ENCODE data around the gene EIF5A. TPM values are rescaled to one million over a fixed set of nuclear protein-coding genes. Genes with fewer than 3 reads are reported as not detected.

Gene EIF5A
- total RNA-seq, 4 donors from 2014 or later, result 145 to 214 (median 204) TPM

DNA sequence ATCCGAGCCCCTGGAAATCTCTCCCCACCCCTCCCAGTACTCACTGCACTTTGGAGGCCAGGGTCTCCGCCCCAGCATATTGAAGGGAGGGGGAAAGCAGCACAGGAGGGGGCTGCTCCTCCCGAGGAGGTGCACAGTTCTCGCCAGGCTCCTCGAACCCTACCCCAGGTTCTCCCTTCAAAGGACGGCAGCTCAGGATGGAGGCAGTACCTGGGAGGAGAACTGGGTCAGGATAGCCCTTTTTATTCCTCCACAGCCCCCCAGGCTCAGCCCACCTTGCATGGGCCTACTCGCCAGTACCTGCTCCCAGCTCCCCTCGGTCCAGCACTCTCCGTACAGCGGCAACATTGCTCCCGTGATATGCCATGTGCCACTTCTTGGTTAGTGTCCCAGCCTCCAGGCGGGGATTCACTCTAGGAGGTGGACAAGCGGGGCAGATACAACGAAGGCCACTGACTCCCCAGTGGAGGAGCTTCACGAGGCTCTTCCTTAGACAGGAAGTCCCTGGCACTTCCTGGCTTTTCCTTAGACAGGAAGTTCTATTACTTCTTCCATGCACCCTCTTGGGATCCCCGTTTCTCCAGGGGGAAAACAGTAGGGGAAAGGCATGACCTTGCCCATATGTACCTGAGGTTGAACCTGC is 9.9 kb downstream of the EIF5A start:
- Histone ChIP-seq H3K4me1 (peaks cover 30 to 36% (median 34%) of the 10 kb centered on the region in 4 donors), H3K9me3 (no peaks in the 10 kb centered on the region), H3K4me3 (no peak overlapping the region), H3K27me3 (no peaks in the 10 kb centered on the region), H3K36me3 (peaks cover 58 to 86% (median 73%) of the 10 kb centered on the region in 4 donors), H3K27ac (replicated peaks in 1 of 4) (no peak overlapping the region)
- no peak for TF ChIP-seq POLR2A (IDR thresholded peaks at IDR 0.05; ENCODE audit: low read depth)
- TF ChIP-seq POLR2AphosphoS5 (IDR thresholded peaks at IDR 0.05), result no peak
- TF ChIP-seq EP300 (IDR thresholded peaks at IDR 0.05), result no peak
- TF ChIP-seq, protein P1, sequence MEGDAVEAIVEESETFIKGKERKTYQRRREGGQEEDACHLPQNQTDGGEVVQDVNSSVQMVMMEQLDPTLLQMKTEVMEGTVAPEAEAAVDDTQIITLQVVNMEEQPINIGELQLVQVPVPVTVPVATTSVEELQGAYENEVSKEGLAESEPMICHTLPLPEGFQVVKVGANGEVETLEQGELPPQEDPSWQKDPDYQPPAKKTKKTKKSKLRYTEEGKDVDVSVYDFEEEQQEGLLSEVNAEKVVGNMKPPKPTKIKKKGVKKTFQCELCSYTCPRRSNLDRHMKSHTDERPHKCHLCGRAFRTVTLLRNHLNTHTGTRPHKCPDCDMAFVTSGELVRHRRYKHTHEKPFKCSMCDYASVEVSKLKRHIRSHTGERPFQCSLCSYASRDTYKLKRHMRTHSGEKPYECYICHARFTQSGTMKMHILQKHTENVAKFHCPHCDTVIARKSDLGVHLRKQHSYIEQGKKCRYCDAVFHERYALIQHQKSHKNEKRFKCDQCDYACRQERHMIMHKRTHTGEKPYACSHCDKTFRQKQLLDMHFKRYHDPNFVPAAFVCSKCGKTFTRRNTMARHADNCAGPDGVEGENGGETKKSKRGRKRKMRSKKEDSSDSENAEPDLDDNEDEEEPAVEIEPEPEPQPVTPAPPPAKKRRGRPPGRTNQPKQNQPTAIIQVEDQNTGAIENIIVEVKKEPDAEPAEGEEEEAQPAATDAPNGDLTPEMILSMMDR (IDR thresholded peaks at IDR 0.05), result no peak
- no peak for DNase-seq (ENCODE audit: extremely low spot score)
- intact Hi-C loops (cut with DNase I), result no loop called here
- WGBS, result 85% methylated on average over 16 of the region's 16 CpGs

DNA sequence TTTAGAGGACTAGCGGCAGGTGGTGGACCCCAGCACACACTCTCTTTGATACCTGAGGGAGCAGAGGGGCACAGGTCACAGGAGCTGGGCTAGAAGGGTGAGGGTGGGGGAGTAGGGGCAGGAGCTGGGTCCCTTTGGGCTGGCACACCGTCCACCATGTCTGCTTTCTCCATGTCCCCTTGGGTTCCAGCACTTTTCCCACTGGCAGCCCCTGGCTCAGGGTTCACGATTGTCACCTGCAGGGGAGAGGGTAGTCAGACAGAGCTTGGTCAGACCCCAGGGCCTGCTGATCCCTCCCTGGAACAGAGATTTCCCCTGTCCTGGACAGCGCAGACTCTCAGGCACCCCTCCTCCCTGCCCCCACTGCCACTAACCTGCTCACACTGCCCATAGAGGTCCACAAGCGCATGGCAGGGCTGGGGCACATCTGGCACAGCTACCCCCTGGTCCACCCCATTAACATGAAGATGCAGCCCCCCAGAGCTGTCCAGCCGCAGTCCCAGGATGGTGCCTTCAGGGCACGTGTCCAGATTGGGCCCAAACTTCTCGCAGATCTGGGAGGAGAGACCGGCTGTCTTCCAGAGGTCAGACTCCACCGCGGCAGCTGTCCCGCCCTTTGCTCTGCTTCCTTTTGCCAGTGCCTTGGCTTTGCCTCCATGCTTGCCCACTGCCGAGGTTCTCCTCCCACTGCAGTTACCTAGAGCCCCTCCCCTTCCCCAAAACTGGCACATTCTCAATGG is 10.9 kb downstream of the EIF5A start:
- no peak overlapping the region for H3K27ac ChIP-seq (replicated peaks in 1 of 4)
- no peaks in the 10 kb centered on the region for H3K27me3 ChIP-seq
- H3K4me1 ChIP-seq, result peaks cover 20 to 25% (median 24%) of the 10 kb centered on the region in 4 donors
- no peak overlapping the region for H3K4me3 ChIP-seq
- intact Hi-C loops (cut with DNase I), result no loop called here
- no peak for TF ChIP-seq POLR2AphosphoS5 (IDR thresholded peaks at IDR 0.05)
- TF ChIP-seq EP300 (IDR thresholded peaks at IDR 0.05), result no peak
- TF ChIP-seq, protein P1 (IDR thresholded peaks at IDR 0.05), result no peak
- no peak for TF ChIP-seq POLR2A (IDR thresholded peaks at IDR 0.05; ENCODE audit: low read depth)
- H3K9me3 ChIP-seq, result no peaks in the 10 kb centered on the region
- WGBS, result 83% methylated on average over 3 of the region's 13 CpGs
- no peak for DNase-seq (ENCODE audit: extremely low spot score)
- peaks cover 58 to 86% (median 73%) of the 10 kb centered on the region in 4 donors for H3K36me3 ChIP-seq

- H3K27me3 ChIP-seq, result no peaks in the 10 kb centered on the region
- H3K27ac ChIP-seq (replicated peaks in 1 of 4), result no peak overlapping the region
- DNase-seq (ENCODE audit: extremely low spot score), result no peak
- peaks cover 60 to 100% (median 94%) of the 10 kb centered on the region in 4 donors for H3K36me3 ChIP-seq
- TF ChIP-seq POLR2AphosphoS5 (IDR thresholded peaks at IDR 0.05) (no peak), EP300 (IDR thresholded peaks at IDR 0.05) (no peak), POLR2A (IDR thresholded peaks at IDR 0.05; ENCODE audit: low read depth) (no peak)
- TF ChIP-seq, protein P1 (IDR thresholded peaks at IDR 0.05), result no peak
- H3K4me3 ChIP-seq, result no peak overlapping the region
- intact Hi-C loops (cut with DNase I), result no loop called here
- peaks cover 0 to 6% (median 0%) of the 10 kb centered on the region in 4 donors for H3K4me1 ChIP-seq
- 87% methylated on average over 14 of the region's 15 CpGs for WGBS
- H3K9me3 ChIP-seq, result no peaks in the 10 kb centered on the region
These were observed 14.0 kb downstream of the EIF5A start for GRCh38 chr17:7321466-7321865.

GRCh38 chr17:7322520-7323194 is 15.2 kb downstream of the EIF5A start:
- H3K4me1 ChIP-seq, result peaks cover 0 to 13% (median 4%) of the 10 kb centered on the region in 4 donors
- peaks cover 48 to 100% (median 91%) of the 10 kb centered on the region in 4 donors for H3K36me3 ChIP-seq
- TF ChIP-seq, protein P1 (IDR thresholded peaks at IDR 0.05), result no peak
- TF ChIP-seq POLR2A (IDR thresholded peaks at IDR 0.05; ENCODE audit: low read depth) (no peak), EP300 (IDR thresholded peaks at IDR 0.05) (no peak), POLR2AphosphoS5 (IDR thresholded peaks at IDR 0.05) (no peak)
- no peak for DNase-seq (ENCODE audit: extremely low spot score)
- no peaks in the 10 kb centered on the region for H3K9me3 ChIP-seq
- no peak overlapping the region for H3K4me3 ChIP-seq
- WGBS, result 90% methylated on average over 18 of the region's 22 CpGs
- H3K27ac ChIP-seq (replicated peaks in 1 of 4), result no peak overlapping the region
- intact Hi-C loops (cut with DNase I), result no loop called here
- no peaks in the 10 kb centered on the region for H3K27me3 ChIP-seq
